Kidney (tissue), 14 donors: ENCODE results near the gene MARCKS. TPM values are rescaled to one million over a fixed set of nuclear protein-coding genes. Genes with fewer than 3 reads are reported as not detected.
A peak's percentile ranks its signal among the peaks of the same experiment; 100 is the strongest.

Experiments
- DNase-seq, 5 donors: peaks; one replicate each; pipeline ENCODE4 v3.0.0-alpha.2; 2013 to 2020
- FAIRE-seq: peaks from 2 replicates; lab custom pipeline; 2012; peaks lifted over from hg19 to GRCh38; lab: Jason Lieb, UNC
- H3K27ac ChIP-seq, 2 donors: one replicate each; pipeline ENCODE4 v1.7.0; 2013; ENCODE audit warnings: low read depth in 2 of 2, low read length in 2 of 2, inconsistent platforms in 1 of 2
- H3K27me3 ChIP-seq: one replicate; pipeline ENCODE4 v1.7.1; 2013; ENCODE audit warnings: low read length, inconsistent platforms; ENCODE audit not compliant: control insufficient read depth, insufficient read depth
- H3K36me3 ChIP-seq, 3 donors: one replicate each; pipeline versions ENCODE4 v1.7.0 to v1.7.1; 2013; ENCODE audit warnings: low read length in 3 of 3, control low read depth in 1 of 3, inconsistent platforms in 1 of 3; ENCODE audit not compliant: insufficient read depth in 3 of 3, control insufficient read depth in 2 of 3
- H3K4me1 ChIP-seq, 3 donors: one replicate each; pipeline versions ENCODE4 v1.7.0 to v1.7.1; 2013; ENCODE audit warnings: low read length in 3 of 3, inconsistent platforms in 1 of 3, low read depth in 1 of 3; ENCODE audit not compliant: control insufficient read depth in 2 of 3, insufficient read depth in 2 of 3
- H3K4me3 ChIP-seq, 3 donors: one replicate each; pipeline versions ENCODE4 v1.7.0 to v1.8.1; 2013; ENCODE audit warnings: low read length in 3 of 3, control low read depth in 1 of 3, inconsistent platforms in 1 of 3
- H3K9ac ChIP-seq, 3 donors: one replicate each; pipeline versions ENCODE4 v1.7.0 to v1.7.1; 2013; ENCODE audit warnings: low read length in 3 of 3, control low read depth in 1 of 3, inconsistent platforms in 1 of 3
- H3K9me3 ChIP-seq, 3 donors: one replicate each; pipeline versions ENCODE4 v1.7.0 to v1.7.1; 2013; ENCODE audit warnings: low read length in 3 of 3, control low read depth in 1 of 3, inconsistent platforms in 1 of 3; ENCODE audit not compliant: control insufficient read depth in 2 of 3, insufficient read depth in 1 of 3
- intact Hi-C: fragments of 100-400 bp; cut with DNase I; formaldehyde crosslinking; loops from one replicate; pipeline ENCODE4 v1.11.1; 2022
- polyA plus RNA-seq: library from polyadenylated mRNA; stranded (reverse); fragments of 350-450 nt; fragmentation: Illumina TruSeq; extraction: RNeasy Lipid Tissue Mini Kit (QIAGEN cat#74804); gene quantifications from one replicate; pipeline ENCODE4 v1.2.3, GENCODE V29; 2014; ENCODE audit warnings: low read depth, low replicate concordance; ENCODE audit not compliant: insufficient read depth
- total RNA-seq: library from RNA; stranded (reverse); fragmentation: NEBNext Ultra II Directional; extraction: Animal tissue kit (Norgen Biotek cat#: 25700); gene quantifications from one replicate; pipeline ENCODE4 v1.2.1, GENCODE V29; 2021
- TF ChIP-seq, protein P1 (sequence below): IDR thresholded peaks from 3 replicates; pipeline ENCODE4 v1.5.1; 2012; ENCODE audit warnings: mild to moderate bottlenecking, moderate library complexity, borderline replicate concordance; ENCODE audit not compliant: insufficient read depth; ENCODE audit errors: extremely low read depth
- donor health status: control.
- donor health status: control.
- donor health status: control.
- donor health status: control.
- donor health status: control.
- donor health status: DM: yes; HTN: yes; CAD: no.
- donor health status: Normal renal cell carcinoma (clear cell type).

MARCKS gene
- total and polyA plus RNA-seq, 2 donors from 2014 or later = 14.0 to 61.9 TPM

DNA sequence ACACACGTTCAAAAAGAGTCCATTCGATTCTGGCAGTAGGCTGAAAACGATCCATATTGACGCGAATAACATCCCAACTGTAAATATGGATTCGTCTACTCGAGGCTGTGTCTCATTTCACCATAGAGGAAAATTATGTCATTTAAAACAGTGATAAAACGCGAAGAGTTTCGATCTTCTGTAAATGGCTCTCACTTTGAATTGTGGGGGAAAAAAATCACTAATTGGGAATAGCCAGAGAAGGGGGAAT lies 845 bp upstream of the MARCKS start:
- Histone ChIP-seq H3K9me3 (no peaks in the 10 kb centered on the region), H3K27me3 (no peaks in the 10 kb centered on the region), H3K4me3 (peak overlapping the region; percentile 90 to 92 (median 91)), H3K9ac (peak overlapping the region; percentile 29 to 93 (median 72)), H3K36me3 (no peaks in the 10 kb centered on the region), H3K4me1 (peaks cover 0 to 4% (median 3%) of the 10 kb centered on the region in 3 donors), H3K27ac (peak overlapping the region in 1 of 2 donors; percentile 71)
- TF ChIP-seq, protein P1, sequence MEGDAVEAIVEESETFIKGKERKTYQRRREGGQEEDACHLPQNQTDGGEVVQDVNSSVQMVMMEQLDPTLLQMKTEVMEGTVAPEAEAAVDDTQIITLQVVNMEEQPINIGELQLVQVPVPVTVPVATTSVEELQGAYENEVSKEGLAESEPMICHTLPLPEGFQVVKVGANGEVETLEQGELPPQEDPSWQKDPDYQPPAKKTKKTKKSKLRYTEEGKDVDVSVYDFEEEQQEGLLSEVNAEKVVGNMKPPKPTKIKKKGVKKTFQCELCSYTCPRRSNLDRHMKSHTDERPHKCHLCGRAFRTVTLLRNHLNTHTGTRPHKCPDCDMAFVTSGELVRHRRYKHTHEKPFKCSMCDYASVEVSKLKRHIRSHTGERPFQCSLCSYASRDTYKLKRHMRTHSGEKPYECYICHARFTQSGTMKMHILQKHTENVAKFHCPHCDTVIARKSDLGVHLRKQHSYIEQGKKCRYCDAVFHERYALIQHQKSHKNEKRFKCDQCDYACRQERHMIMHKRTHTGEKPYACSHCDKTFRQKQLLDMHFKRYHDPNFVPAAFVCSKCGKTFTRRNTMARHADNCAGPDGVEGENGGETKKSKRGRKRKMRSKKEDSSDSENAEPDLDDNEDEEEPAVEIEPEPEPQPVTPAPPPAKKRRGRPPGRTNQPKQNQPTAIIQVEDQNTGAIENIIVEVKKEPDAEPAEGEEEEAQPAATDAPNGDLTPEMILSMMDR = no peak
- DNase-seq = no peak
- no peak for FAIRE-seq
- intact Hi-C loops = loop anchor here (10.0 kb wide), 1 partner anchor 1071 kb away; no protein-coding TSS in a partner anchor

GRCh38 chr6:113857556-113858479 lies 673 bp downstream of the MARCKS start:
- Histone ChIP-seq H3K36me3 (peaks cover 0 to 2% (median 0%) of the 10 kb centered on the region in 3 donors), H3K9ac (peak overlapping the region; percentile 92 to 95 (median 95)), H3K4me3 (peak overlapping the region; percentile 90 to 92 (median 91)), H3K27me3 (no peaks in the 10 kb centered on the region), H3K9me3 (no peaks in the 10 kb centered on the region), H3K27ac (peak overlapping the region; percentile 93 to 95), H3K4me1 (peaks cover 0 to 4% (median 3%) of the 10 kb centered on the region in 3 donors)
- TF ChIP-seq, protein P1 = no peak
- DNase-seq (peak; percentile 73 to 87 (median 78)), FAIRE-seq (no peak)
- intact Hi-C loops = loop anchor here (10.0 kb wide), 1 partner anchor 1073 kb away; no protein-coding TSS in a partner anchor

DNA sequence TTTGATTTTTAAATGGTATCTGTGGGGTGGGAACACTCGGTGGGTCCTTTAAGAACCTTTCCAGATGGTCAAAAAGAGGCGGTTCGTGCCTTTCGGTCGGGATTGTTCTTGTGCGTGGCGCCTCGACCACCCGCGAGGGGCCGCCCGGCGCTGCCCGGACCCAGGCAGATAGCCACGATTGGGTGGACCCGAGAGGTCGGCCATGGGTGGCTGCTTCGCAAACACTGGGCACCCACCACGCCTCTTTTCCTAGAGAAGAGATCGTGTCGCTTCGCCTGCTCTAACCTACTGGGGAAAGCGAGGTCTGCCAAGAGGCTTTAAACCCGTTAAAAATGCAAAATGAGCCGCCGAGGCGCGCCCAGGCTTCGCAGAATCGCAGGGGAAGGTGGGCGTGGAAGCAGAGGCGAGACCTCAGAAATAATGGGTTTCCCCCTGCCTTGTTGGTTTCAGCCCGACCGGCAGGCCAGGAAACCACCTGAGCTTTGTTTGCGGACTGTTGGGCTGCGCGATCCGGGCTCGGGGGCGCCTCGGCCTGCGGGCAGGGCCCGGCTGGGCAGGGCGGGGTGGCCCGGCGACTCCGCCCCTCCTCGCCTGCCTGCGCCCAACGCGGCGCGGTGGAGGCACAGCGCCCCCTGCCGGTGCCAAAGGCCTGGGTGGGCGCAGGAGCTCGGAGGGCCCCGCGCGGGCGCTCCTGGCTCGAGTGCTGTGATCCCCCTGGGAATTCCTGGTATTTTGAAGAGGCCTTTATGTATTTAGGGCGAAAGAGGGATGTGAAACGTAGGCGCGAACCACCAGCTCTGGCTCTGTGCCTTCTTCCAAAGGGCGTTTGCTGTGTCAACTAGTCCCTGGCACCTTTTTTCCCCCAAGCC lies 1.6 kb downstream of the MARCKS start:
- H3K36me3 ChIP-seq = peaks cover 0 to 2% (median 0%) of the 10 kb centered on the region in 3 donors
- FAIRE-seq = no peak
- peak overlapping the region; percentile 90 to 92 (median 91) for H3K4me3 ChIP-seq
- peak overlapping the region; percentile 93 to 95 (median 95) for H3K9ac ChIP-seq
- no peaks in the 10 kb centered on the region for H3K9me3 ChIP-seq
- peak overlapping the region; percentile 93 to 95 for H3K27ac ChIP-seq
- intact Hi-C loops = loop anchor here (10.0 kb wide), 1 partner anchor 1074 kb away; no protein-coding TSS in a partner anchor
- H3K4me1 ChIP-seq = peaks cover 0 to 4% (median 3%) of the 10 kb centered on the region in 3 donors
- DNase-seq = peak; percentile 95 to 97 (median 96)
- TF ChIP-seq, protein P1 = peak; percentile 97
- no peaks in the 10 kb centered on the region for H3K27me3 ChIP-seq
